Progenitor cell of endocrine pancreas (in vitro differentiated cells): ENCODE measurements around the gene PPP3CA. TPM values are rescaled to one million over a fixed set of nuclear protein-coding genes. Genes with fewer than 3 reads are reported as not detected.
"Not testable (repeated sequence)": the region's sequence is repeated elsewhere in the genome, so short reads cannot be mapped to it uniquely, and the experiment has no call there.

Source experiments
- DNase-seq: peaks from one replicate; pipeline ENCODE4 v3.0.0; 2021; ENCODE audit warnings: low spot score; ENCODE audit not compliant: unreplicated experiment
- H3K27ac Mint-ChIP-seq: 2 replicates; pipeline ENCODE4 v1.8.0; 2021; ENCODE audit warnings: mild to moderate bottlenecking, moderate library complexity, mixed read lengths
- H3K27me3 Mint-ChIP-seq: 2 replicates; pipeline ENCODE4 v1.8.0; 2021; ENCODE audit warnings: mixed read lengths
- H3K36me3 Mint-ChIP-seq: 2 replicates; pipeline ENCODE4 v1.8.0; 2022; ENCODE audit warnings: mixed read lengths; ENCODE audit not compliant: insufficient read depth
- H3K4me1 Mint-ChIP-seq: 2 replicates; pipeline ENCODE4 v1.8.0; 2021; ENCODE audit warnings: low read depth, mixed read lengths
- H3K4me3 Mint-ChIP-seq: 2 replicates; pipeline ENCODE4 v1.8.0; 2021; ENCODE audit warnings: low read depth, mild to moderate bottlenecking, moderate library complexity, mixed read lengths
- H3K9me3 Mint-ChIP-seq: 2 replicates; pipeline ENCODE4 v1.8.0; 2021; ENCODE audit warnings: low read depth, mixed read lengths
- CTCF ChIP-seq: fragments of 200-600 bp; sonication (generic); IDR thresholded peaks from one replicate; pipeline ENCODE4 v1.5.0; 2021; ENCODE audit warnings: antibody characterized with exemption, mild to moderate bottlenecking; ENCODE audit not compliant: unreplicated experiment
- total RNA-seq: library from RNA; stranded (reverse); gene quantifications from 2 replicates; pipeline ENCODE4 v1.2.1, GENCODE V29; 2021

Gene PPP3CA
- total RNA-seq, 1 donor from 2014 or later = 22.5 TPM

GRCh38 chr4:101141855-101142254 is 205.5 kb downstream of the PPP3CA start:
- no peaks in the 10 kb centered on the region for H3K36me3 Mint-ChIP-seq
- no peak for TF ChIP-seq CTCF
- peaks cover 10% of the 10 kb centered on the region for H3K4me1 Mint-ChIP-seq
- no peak for DNase-seq
- H3K27me3 Mint-ChIP-seq = no peaks in the 10 kb centered on the region
- no peaks in the 10 kb centered on the region for H3K9me3 Mint-ChIP-seq
- no peak overlapping the region for H3K4me3 Mint-ChIP-seq
- no peak overlapping the region for H3K27ac Mint-ChIP-seq

- no peak for DNase-seq
- Mint-ChIP-seq H3K4me3 (no peak overlapping the region), H3K27ac (no peak overlapping the region), H3K36me3 (no peaks in the 10 kb centered on the region), H3K4me1 (peaks cover 10% of the 10 kb centered on the region), H3K9me3 (no peaks in the 10 kb centered on the region), H3K27me3 (no peaks in the 10 kb centered on the region)
- no peak for TF ChIP-seq CTCF
These were observed 206.1 kb downstream of the PPP3CA start for GRCh38 chr4:101141230-101141629.

GRCh38 chr4:101140228-101140627 is 207.1 kb downstream of the PPP3CA start:
- no peak for TF ChIP-seq CTCF
- DNase-seq = no peak
- Mint-ChIP-seq H3K4me1 (peaks cover 10% of the 10 kb centered on the region), H3K27me3 (no peaks in the 10 kb centered on the region), H3K9me3 (no peaks in the 10 kb centered on the region), H3K27ac (no peak overlapping the region), H3K4me3 (no peak overlapping the region), H3K36me3 (no peaks in the 10 kb centered on the region)

GRCh38 chr4:101136373-101137370 is 210.7 kb downstream of the PPP3CA start:
- H3K4me3 Mint-ChIP-seq = no peak overlapping the region
- no peak for DNase-seq
- no peaks in the 10 kb centered on the region for H3K27me3 Mint-ChIP-seq
- no peaks in the 10 kb centered on the region for H3K36me3 Mint-ChIP-seq
- no peak for TF ChIP-seq CTCF
- peaks cover 11% of the 10 kb centered on the region for H3K4me1 Mint-ChIP-seq
- peaks cover 11% of the 10 kb centered on the region for H3K9me3 Mint-ChIP-seq
- no peak overlapping the region for H3K27ac Mint-ChIP-seq

- no peak for DNase-seq
- Mint-ChIP-seq H3K27me3 (no peaks in the 10 kb centered on the region), H3K36me3 (no peaks in the 10 kb centered on the region), H3K9me3 (peaks cover 11% of the 10 kb centered on the region), H3K4me3 (no peak overlapping the region), H3K4me1 (peaks cover 12% of the 10 kb centered on the region), H3K27ac (no peak overlapping the region)
- TF ChIP-seq CTCF = no peak
These were observed 211.8 kb downstream of the PPP3CA start for GRCh38 chr4:101135371-101136010.

GRCh38 chr4:101131058-101131457 is 216.3 kb downstream of the PPP3CA start:
- DNase-seq, H3K27me3 Mint-ChIP-seq, H3K4me1 Mint-ChIP-seq, H3K36me3 Mint-ChIP-seq, H3K4me3 Mint-ChIP-seq, H3K27ac Mint-ChIP-seq: not testable (repeated sequence)
- H3K9me3 Mint-ChIP-seq = peaks cover 11% of the 10 kb centered on the region

GRCh38 chr4:101128898-101129297 is 218.4 kb downstream of the PPP3CA start:
- not testable (repeated sequence) for H3K4me1 Mint-ChIP-seq, DNase-seq, H3K9me3 Mint-ChIP-seq, H3K27me3 Mint-ChIP-seq, H3K27ac Mint-ChIP-seq, H3K36me3 Mint-ChIP-seq, H3K4me3 Mint-ChIP-seq
